OCI-LY7 (cell line): ENCODE results near the gene FLAD1.

Experiments used
- CTCF ChIP-seq: fragments of 200-600 bp; sonication (generic); conservative IDR thresholded peaks from 2 replicates; pipeline ENCODE4 v1.5.1; 2014; ENCODE audit warnings: mild to moderate bottlenecking, antibody characterized with exemption, low read length, moderate library complexity, mixed read lengths
- EZH2phosphoT487 ChIP-seq: fragments of 200-600 bp; sonication (generic); IDR thresholded peaks from 2 replicates; pipeline ENCODE4 v1.6.1; 2018; ENCODE audit warnings: low read depth, borderline replicate concordance, mild to moderate bottlenecking, mixed run types, antibody characterized with exemption, low read length, moderate library complexity, mixed read lengths

DNA sequence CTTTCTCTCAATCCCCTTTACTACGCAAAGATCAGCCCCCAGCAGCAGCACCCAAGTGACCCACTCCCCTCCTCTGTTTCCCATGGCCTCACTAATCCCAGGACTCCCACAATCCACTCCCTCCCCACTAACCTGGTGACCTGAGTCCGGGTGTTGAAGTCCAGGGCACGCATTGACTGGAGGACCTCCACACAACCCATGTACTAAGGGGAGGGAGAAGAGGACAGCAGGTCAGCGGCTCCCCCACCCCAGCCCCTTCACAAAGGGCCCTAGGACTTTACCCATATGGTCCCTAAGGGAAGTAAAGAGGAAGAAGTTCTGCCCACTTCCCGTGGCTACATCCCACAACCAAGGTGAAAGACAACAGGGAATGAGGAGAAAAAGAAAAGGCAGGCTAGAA lies 13.9 kb upstream of the FLAD1 start:
- TF ChIP-seq CTCF: no peak
- no peak for TF ChIP-seq EZH2phosphoT487
